Coronary artery (tissue), 2 donors: ENCODE data around the gene PLCG2.
"Not testable (repeated sequence)": the region's sequence is repeated elsewhere in the genome, so short reads cannot be mapped to it uniquely, and the experiment has no call there.

Experiments used
- DNase-seq: peaks from one replicate; pipeline ENCODE4 v3.0.0-alpha.2; 2017; ENCODE audit warnings: low spot score
- H3K27ac ChIP-seq, 2 donors: fragments of 200-600 bp; sonication (generic); one replicate each; pipeline ENCODE4 v1.5.1; 2016 to 2019
- H3K4me3 ChIP-seq: fragments of 200-600 bp; sonication (generic); 2 replicates; pipeline ENCODE4 v1.5.1; 2016; ENCODE audit warnings: mild to moderate bottlenecking, moderate library complexity
- CTCF ChIP-seq: fragments of 200-600 bp; sonication (generic); IDR thresholded peaks from one replicate; pipeline ENCODE4 v1.5.1; 2019; ENCODE audit warnings: antibody characterized with exemption

Gene PLCG2

GRCh38 chr16:81928271-81928918, 149.3 kb downstream of the PLCG2 start:
- Histone ChIP-seq H3K4me3 (no peak overlapping the region), H3K27ac (no peak overlapping the region)
- TF ChIP-seq CTCF, result no peak
- no peak for DNase-seq

- Histone ChIP-seq H3K27ac (no peak overlapping the region), H3K4me3 (no peak overlapping the region)
- no peak for DNase-seq
- no peak for TF ChIP-seq CTCF
Measured at GRCh38 chr16:81928975-81929374, 149.9 kb downstream of the PLCG2 start.

- Histone ChIP-seq H3K27ac (no peak overlapping the region), H3K4me3 (no peak overlapping the region)
- DNase-seq, result no peak
- TF ChIP-seq CTCF, result no peak
Measured at GRCh38 chr16:81929841-81930240, 150.8 kb downstream of the PLCG2 start.

GRCh38 chr16:81931927-81932326, 152.8 kb downstream of the PLCG2 start:
- TF ChIP-seq CTCF, result no peak
- Histone ChIP-seq H3K27ac (no peak overlapping the region), H3K4me3 (no peak overlapping the region)
- DNase-seq, result no peak

- Histone ChIP-seq H3K27ac (no peak overlapping the region), H3K4me3 (no peak overlapping the region)
- no peak for DNase-seq
- TF ChIP-seq CTCF, result no peak
Measured at GRCh38 chr16:81932668-81933067, 153.6 kb downstream of the PLCG2 start.

- TF ChIP-seq CTCF, result no peak
- DNase-seq, result no peak
- no peak overlapping the region for H3K4me3 ChIP-seq
- no peak overlapping the region for H3K27ac ChIP-seq
Measured at GRCh38 chr16:81933361-81933760, 154.3 kb downstream of the PLCG2 start.

- not testable (repeated sequence) for DNase-seq, H3K4me3 ChIP-seq, H3K27ac ChIP-seq
Measured at GRCh38 chr16:81934711-81935110, 155.6 kb downstream of the PLCG2 start.
